Skeletal muscle tissue (tissue), 4 donors: ENCODE measurements around the gene CAB39. TPM values are rescaled to one million over a fixed set of nuclear protein-coding genes. Genes with fewer than 3 reads are reported as not detected.

ENCODE experiments used
- H3K27ac ChIP-seq: one replicate; pipeline ENCODE4 v1.7.0; 2013; ENCODE audit warnings: mild to moderate bottlenecking, low read depth, low read length, inconsistent platforms
- H3K27me3 ChIP-seq, 3 donors: one replicate each; pipeline ENCODE4 v1.7.0; 2013; ENCODE audit warnings: low read length in 3 of 3; ENCODE audit not compliant: control insufficient read depth in 3 of 3, insufficient read depth in 3 of 3
- H3K36me3 ChIP-seq, 3 donors: one replicate each; pipeline ENCODE4 v1.7.0; 2013; ENCODE audit warnings: low read length in 3 of 3; ENCODE audit not compliant: control insufficient read depth in 3 of 3, insufficient read depth in 3 of 3
- H3K4me1 ChIP-seq, 3 donors: one replicate each; pipeline ENCODE4 v1.7.0; 2013; ENCODE audit warnings: low read length in 3 of 3, mild to moderate bottlenecking in 3 of 3; ENCODE audit not compliant: control insufficient read depth in 3 of 3, insufficient read depth in 3 of 3
- H3K4me3 ChIP-seq, 3 donors: one replicate each; pipeline ENCODE4 v1.7.0; 2013; ENCODE audit warnings: low read length in 3 of 3
- H3K9ac ChIP-seq, 3 donors: one replicate each; pipeline ENCODE4 v1.7.0; 2013; ENCODE audit warnings: low read length in 3 of 3, mild to moderate bottlenecking in 3 of 3, moderate library complexity in 2 of 3, low read depth in 1 of 3
- H3K9me3 ChIP-seq, 3 donors: one replicate each; pipeline ENCODE4 v1.7.0; 2013; ENCODE audit warnings: low read length in 3 of 3; ENCODE audit not compliant: control insufficient read depth in 3 of 3
- total RNA-seq: library from RNA; depleted of rRNA; stranded (reverse); fragments of >200 nt; gene quantifications from one replicate; pipeline ENCODE4 v1.2.3, GENCODE V29; 2014
- donor health status: Osteomylitis.

CAB39 gene
- total RNA-seq, 1 donor from 2014 or later: 60.5 TPM

DNA sequence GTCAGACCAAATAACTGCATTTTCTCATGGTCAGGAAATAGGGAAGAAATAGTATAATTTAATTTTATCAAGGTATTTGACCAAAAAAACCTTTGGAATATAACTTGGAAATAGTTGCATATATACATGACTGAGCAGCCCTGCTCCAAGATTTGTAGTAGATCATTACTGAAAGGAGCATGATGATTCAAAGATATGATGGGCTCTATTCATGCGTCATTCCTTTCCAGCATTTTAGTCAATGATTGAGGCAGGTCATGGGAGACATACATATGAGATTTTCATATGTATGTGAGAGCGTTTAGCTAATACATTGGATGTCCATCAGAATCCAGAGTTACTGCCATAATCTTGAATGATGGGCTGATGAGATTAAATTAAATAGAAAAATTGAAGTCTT lies 74.5 kb downstream of the CAB39 start:
- no peak overlapping the region for H3K27ac ChIP-seq

DNA sequence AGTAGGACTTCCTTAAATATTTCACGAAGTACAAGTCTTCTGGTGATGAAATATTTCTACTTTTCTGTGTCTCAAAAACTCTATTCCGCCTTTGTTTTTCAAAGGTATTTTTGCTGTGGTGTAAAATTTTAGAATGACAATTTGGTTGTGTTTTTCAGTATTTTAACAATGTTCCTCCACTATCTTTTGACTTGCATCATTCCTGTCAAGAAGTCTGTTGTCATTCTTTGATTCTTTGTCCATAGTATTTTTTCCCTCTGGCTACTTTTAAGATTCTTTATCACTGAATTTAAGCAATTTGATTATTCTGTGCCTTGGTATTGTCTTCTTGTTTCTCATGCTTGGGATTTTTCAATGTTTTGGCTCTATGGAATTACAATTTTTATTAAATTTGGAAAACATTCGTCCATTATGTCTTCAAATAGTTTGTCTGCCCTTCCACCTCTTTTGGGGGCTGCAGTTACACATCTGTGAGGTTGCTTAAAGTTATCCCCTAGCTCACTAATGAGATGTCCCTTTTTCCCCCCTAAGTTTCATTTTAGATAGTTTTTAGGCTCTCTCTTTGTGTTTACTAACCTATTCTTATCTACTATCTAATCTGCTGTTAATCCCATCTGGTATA lies 76.0 kb downstream of the CAB39 start:
- Histone ChIP-seq H3K9ac (no peak overlapping the region), H3K4me1 (peaks cover 9 to 29% (median 19%) of the 10 kb centered on the region in 3 donors), H3K9me3 (no peaks in the 10 kb centered on the region), H3K27ac (no peak overlapping the region), H3K27me3 (no peaks in the 10 kb centered on the region), H3K4me3 (no peak overlapping the region), H3K36me3 (peaks cover 0 to 4% (median 3%) of the 10 kb centered on the region in 3 donors)

More for the DNA sequence above, 74.5 kb downstream of the CAB39 start:
- H3K27me3 ChIP-seq: no peaks in the 10 kb centered on the region
- H3K9me3 ChIP-seq: no peaks in the 10 kb centered on the region
- H3K9ac ChIP-seq: no peak overlapping the region
- no peak overlapping the region for H3K4me3 ChIP-seq
- H3K36me3 ChIP-seq: peaks cover 0 to 4% (median 3%) of the 10 kb centered on the region in 3 donors
- H3K4me1 ChIP-seq: peaks cover 7 to 29% (median 16%) of the 10 kb centered on the region in 3 donors

DNA sequence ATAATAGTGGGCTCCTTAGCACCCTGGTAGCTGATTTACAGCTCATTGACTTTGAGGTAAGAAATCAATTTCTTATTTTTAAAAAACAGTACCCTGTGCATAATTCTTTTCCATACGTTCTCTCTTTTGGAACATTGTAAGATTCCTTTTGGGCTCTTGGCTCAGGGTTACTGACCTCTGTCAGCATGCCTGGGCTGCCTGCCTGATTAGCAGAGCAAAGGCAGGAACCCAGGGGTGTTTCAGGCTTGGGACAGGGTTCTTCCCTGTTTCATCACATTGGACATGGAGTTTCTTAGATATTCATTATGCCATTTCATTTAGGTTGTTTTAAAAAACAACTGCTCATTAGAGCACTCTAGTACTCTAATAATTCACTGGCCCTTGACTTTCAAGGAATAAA lies 78.3 kb downstream of the CAB39 start:
- Histone ChIP-seq H3K4me3 (no peak overlapping the region), H3K4me1 (peaks cover 18 to 31% (median 25%) of the 10 kb centered on the region in 3 donors), H3K36me3 (peaks cover 3 to 4% (median 3%) of the 10 kb centered on the region in 3 donors), H3K9ac (no peak overlapping the region), H3K27ac (no peak overlapping the region), H3K27me3 (no peaks in the 10 kb centered on the region), H3K9me3 (no peaks in the 10 kb centered on the region)

DNA sequence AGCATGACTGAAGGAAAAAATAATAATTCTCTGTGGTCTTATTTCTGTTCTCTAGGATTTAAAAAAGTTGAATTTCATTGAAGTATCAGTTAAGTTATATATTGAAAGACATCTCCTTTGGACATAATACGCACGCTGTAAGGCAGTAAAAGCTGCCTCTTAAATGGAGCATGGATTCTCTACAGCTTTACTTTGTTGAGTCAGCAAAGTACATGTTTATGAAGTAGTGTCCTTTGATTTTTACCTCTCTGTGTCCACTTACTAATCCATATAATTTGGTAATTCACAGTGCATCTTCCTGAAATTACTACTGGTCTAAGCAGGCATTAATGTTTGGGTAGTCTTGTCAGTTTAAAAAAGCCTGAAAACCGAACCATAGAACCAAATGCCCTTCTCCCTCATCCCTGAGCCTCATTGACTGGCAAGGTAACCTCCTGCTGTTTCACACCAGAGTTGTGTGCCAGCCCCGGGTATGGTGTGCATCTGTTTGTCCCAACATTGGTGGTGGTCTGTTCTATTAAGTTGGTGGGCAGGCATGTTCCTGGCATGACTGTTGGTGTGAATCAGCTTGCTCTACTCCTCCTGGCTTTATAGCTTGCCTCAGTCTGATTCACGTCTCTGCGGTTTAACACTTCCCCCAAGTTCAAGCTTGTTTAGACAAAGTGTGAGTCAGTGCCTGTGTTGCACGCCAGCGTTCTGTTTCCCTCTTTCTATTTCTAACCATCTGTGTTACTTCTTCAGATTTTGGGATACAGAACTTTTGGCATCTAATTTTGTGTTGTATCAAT lies 81.1 kb downstream of the CAB39 start:
- Histone ChIP-seq H3K27me3 (no peaks in the 10 kb centered on the region), H3K9ac (no peak overlapping the region), H3K4me1 (peaks cover 40 to 55% (median 51%) of the 10 kb centered on the region in 3 donors), H3K27ac (peak overlapping the region; percentile 64), H3K36me3 (peaks cover 3 to 4% (median 3%) of the 10 kb centered on the region in 3 donors), H3K4me3 (no peak overlapping the region), H3K9me3 (no peaks in the 10 kb centered on the region)

DNA sequence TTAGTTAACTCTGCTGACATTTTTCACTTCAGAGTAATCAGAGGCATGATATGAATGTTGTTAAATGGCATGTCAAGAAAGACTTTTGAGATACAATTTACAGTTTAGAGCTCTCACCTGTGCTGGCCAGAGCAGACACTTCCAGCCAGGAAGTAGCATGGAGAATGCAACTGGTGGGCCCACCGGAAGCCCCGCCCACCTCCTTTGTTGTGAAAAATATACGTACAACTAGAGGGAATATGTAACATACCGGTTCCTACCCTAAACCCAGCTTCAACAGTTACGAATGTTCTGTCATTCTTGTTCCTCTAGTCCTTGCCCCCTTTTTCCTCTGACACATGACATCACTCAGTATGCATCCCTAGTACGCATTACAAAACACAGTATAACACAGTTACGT lies 81.9 kb downstream of the CAB39 start:
- H3K9ac ChIP-seq: no peak overlapping the region
- peak overlapping the region; percentile 64 for H3K27ac ChIP-seq
- no peaks in the 10 kb centered on the region for H3K9me3 ChIP-seq
- H3K36me3 ChIP-seq: peaks cover 3 to 5% (median 4%) of the 10 kb centered on the region in 3 donors
- H3K4me3 ChIP-seq: no peak overlapping the region
- H3K4me1 ChIP-seq: peaks cover 40 to 55% (median 48%) of the 10 kb centered on the region in 3 donors
- no peaks in the 10 kb centered on the region for H3K27me3 ChIP-seq

DNA sequence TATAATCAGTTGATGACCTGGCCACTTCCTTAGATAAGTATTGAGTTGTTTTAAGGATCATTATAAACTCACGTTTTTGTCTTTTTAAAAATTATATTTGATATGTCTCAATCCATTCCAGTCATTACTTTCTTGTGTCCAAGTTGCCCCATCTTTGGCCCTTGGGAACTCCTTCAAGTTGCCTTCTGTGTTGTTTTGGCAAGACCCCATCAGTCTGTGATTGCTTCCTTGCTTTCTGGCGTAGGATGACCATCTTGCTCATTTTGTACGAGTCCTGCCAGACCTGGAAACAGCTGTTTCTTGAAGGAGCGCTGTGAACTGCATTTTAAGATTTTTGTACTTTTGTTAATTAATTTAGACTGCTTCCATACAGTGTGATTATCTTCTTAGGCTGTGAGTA lies 83.2 kb downstream of the CAB39 start:
- no peak overlapping the region for H3K9ac ChIP-seq
- H3K27ac ChIP-seq: peak overlapping the region; percentile 19
- no peak overlapping the region for H3K4me3 ChIP-seq
- H3K4me1 ChIP-seq: peaks cover 36 to 48% (median 47%) of the 10 kb centered on the region in 3 donors
- H3K9me3 ChIP-seq: no peaks in the 10 kb centered on the region
- H3K36me3 ChIP-seq: peaks cover 6 to 14% (median 14%) of the 10 kb centered on the region in 3 donors
- no peaks in the 10 kb centered on the region for H3K27me3 ChIP-seq

DNA sequence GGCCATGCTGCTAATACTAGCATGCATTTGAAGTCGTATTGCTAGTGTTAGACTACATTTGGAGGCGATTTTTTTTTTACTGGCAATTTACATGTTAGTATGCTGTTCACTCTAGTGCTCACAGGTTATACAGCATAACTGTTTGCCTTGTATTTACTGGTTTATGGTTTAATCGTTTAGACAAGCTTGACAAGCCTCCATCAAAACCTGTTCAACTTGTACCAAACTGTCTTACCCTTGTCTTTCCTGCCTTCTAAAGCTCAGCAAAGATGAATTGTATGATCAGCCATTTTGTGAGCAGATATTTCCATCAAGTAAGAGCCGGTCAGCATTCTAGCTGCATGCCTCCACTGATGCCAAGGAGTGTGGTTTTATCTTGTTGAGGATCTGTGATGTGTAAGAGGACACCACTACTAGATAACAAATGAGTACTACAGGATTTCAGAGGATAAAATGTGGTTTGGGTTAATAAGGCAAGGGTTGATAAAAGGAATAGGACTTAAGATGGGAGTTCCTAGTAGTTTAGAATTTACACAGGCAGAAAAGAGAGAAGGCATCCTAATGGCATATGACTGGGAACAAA lies 83.7 kb downstream of the CAB39 start:
- H3K27me3 ChIP-seq: no peaks in the 10 kb centered on the region
- H3K4me3 ChIP-seq: no peak overlapping the region
- no peaks in the 10 kb centered on the region for H3K9me3 ChIP-seq
- H3K36me3 ChIP-seq: peaks cover 11 to 19% (median 14%) of the 10 kb centered on the region in 3 donors
- H3K9ac ChIP-seq: no peak overlapping the region
- peaks cover 32 to 48% (median 42%) of the 10 kb centered on the region in 3 donors for H3K4me1 ChIP-seq
- peak overlapping the region; percentile 19 for H3K27ac ChIP-seq

DNA sequence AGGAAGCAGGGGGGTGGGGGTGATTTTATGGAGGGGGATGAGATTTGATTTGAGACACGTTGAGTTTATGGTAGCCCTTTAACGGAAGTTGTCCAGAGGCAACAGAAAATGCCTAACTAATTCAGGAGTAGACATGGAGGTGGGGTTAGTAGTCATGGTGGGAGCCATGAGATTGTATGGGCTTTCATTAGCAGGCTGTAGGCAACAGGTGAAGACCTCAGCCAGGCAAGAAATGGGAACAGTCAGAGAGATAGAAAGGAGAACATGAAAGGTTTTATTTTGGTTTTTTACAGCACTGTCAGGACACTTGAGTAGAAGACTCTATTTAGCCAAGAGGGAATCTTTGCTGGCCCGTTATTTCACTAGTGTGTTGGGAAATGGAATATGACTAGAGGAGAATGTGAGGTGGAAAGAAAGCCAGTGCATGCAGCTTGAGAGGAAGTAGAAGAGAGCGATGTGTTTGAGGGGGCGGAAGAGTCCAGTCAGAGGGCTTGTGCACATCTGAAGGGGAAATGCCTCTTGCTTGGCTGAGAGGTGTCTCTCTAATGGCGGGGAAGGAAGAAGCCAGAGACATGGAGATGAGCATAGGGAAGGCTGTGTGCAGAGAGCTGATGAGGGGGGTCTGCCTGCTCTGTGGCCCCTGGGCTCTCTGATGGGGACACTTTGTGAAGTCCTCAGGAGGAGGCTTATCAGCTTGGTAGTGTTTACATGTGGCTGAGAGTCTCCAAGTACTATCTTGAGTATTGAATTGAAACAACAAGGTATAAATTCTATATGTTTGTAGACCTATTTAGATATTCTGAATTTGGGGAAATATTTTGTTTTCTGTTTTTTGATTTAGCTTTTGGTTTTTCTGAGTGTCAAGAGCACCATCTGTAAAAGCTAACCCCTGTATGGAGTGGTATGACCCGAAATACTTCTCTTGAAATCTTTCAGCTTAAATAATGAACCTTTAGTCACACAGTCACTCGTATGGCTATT lies 85.2 kb downstream of the CAB39 start:
- H3K4me3 ChIP-seq: peak overlapping the region in 1 of 3 donors; percentile 8
- H3K4me1 ChIP-seq: peaks cover 29 to 48% (median 39%) of the 10 kb centered on the region in 3 donors
- peak overlapping the region in 1 of 3 donors; percentile 16 for H3K9ac ChIP-seq
- no peaks in the 10 kb centered on the region for H3K9me3 ChIP-seq
- H3K27ac ChIP-seq: peak overlapping the region; percentile 14
- no peaks in the 10 kb centered on the region for H3K27me3 ChIP-seq
- H3K36me3 ChIP-seq: peaks cover 11 to 17% (median 14%) of the 10 kb centered on the region in 3 donors

DNA sequence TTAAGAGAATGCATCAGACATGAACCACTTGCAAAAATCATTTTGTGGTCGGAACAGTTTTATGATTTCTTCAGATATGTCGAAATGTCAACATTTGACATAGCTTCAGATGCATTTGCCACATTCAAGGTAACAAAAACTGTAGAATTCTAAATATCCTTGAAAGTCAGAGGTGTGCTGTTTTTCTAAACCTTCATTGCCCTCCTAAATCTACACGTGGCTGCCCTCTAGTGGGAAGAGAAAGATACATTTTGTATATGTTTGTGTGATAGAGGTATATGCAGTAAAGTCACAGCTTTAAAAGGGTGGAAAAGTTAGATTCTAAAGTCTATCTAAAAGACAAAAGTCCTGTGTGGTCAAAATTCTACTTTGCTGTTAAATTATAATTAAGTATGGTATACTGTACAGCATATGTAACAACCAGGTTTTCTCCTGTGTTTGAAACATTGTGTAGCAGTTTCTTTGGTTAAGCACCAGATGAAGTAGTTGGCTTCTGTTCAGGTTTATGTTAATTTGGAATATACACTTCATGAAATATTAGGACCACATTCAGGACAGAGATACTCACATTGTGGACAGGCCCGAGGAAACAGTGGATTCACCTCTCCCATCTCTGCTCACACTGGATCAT lies 86.2 kb downstream of the CAB39 start:
- H3K27ac ChIP-seq: no peak overlapping the region
- no peak overlapping the region for H3K4me3 ChIP-seq
- no peaks in the 10 kb centered on the region for H3K27me3 ChIP-seq
- H3K9ac ChIP-seq: no peak overlapping the region
- no peaks in the 10 kb centered on the region for H3K9me3 ChIP-seq
- peaks cover 11 to 17% (median 13%) of the 10 kb centered on the region in 3 donors for H3K36me3 ChIP-seq
- H3K4me1 ChIP-seq: peaks cover 24 to 44% (median 35%) of the 10 kb centered on the region in 3 donors
